ENCODE measurements around the gene SMARCD3.

SMARCD3 gene

GRCh38 chr7:151201344-151201743 lies 47.1 kb downstream of the SMARCD3 start:
- Histone ChIP-seq H3K27me3 (ENCODE audit: insufficient read depth, poor library complexity, severe bottlenecking) (peaks cover 7% of the 10 kb centered on the region), H3K27ac (replicated peaks) (no peak overlapping the region), H3K4me3 (replicated peaks; ENCODE audit: insufficient read depth, low read length) (no peak overlapping the region)
- no peak for TF ChIP-seq POLR2AphosphoS5 (IDR thresholded peaks at IDR 0.05; ENCODE audit: low read depth)
- no peak for TF ChIP-seq SPI1 (IDR thresholded peaks at IDR 0.05; ENCODE audit: borderline replicate concordance, low read depth)
- TF ChIP-seq, protein P1, sequence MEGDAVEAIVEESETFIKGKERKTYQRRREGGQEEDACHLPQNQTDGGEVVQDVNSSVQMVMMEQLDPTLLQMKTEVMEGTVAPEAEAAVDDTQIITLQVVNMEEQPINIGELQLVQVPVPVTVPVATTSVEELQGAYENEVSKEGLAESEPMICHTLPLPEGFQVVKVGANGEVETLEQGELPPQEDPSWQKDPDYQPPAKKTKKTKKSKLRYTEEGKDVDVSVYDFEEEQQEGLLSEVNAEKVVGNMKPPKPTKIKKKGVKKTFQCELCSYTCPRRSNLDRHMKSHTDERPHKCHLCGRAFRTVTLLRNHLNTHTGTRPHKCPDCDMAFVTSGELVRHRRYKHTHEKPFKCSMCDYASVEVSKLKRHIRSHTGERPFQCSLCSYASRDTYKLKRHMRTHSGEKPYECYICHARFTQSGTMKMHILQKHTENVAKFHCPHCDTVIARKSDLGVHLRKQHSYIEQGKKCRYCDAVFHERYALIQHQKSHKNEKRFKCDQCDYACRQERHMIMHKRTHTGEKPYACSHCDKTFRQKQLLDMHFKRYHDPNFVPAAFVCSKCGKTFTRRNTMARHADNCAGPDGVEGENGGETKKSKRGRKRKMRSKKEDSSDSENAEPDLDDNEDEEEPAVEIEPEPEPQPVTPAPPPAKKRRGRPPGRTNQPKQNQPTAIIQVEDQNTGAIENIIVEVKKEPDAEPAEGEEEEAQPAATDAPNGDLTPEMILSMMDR (IDR thresholded peaks at IDR 0.05; ENCODE audit: insufficient read depth, low read length): no peak
- TF ChIP-seq, protein P2, sequence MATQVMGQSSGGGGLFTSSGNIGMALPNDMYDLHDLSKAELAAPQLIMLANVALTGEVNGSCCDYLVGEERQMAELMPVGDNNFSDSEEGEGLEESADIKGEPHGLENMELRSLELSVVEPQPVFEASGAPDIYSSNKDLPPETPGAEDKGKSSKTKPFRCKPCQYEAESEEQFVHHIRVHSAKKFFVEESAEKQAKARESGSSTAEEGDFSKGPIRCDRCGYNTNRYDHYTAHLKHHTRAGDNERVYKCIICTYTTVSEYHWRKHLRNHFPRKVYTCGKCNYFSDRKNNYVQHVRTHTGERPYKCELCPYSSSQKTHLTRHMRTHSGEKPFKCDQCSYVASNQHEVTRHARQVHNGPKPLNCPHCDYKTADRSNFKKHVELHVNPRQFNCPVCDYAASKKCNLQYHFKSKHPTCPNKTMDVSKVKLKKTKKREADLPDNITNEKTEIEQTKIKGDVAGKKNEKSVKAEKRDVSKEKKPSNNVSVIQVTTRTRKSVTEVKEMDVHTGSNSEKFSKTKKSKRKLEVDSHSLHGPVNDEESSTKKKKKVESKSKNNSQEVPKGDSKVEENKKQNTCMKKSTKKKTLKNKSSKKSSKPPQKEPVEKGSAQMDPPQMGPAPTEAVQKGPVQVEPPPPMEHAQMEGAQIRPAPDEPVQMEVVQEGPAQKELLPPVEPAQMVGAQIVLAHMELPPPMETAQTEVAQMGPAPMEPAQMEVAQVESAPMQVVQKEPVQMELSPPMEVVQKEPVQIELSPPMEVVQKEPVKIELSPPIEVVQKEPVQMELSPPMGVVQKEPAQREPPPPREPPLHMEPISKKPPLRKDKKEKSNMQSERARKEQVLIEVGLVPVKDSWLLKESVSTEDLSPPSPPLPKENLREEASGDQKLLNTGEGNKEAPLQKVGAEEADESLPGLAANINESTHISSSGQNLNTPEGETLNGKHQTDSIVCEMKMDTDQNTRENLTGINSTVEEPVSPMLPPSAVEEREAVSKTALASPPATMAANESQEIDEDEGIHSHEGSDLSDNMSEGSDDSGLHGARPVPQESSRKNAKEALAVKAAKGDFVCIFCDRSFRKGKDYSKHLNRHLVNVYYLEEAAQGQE (IDR thresholded peaks at IDR 0.05; ENCODE audit: insufficient replicate concordance, low read depth): no peak
- no peak for TF ChIP-seq GABPA (IDR thresholded peaks at IDR 0.05; ENCODE audit: low read depth)
- no peak for DNase-seq (ENCODE audit: low read depth in 1 of 2, low spot score in 1 of 2)

- H3K27me3 ChIP-seq (ENCODE audit: insufficient read depth, poor library complexity, severe bottlenecking): peaks cover 16% of the 10 kb centered on the region
- H3K27ac ChIP-seq (replicated peaks): no peak overlapping the region
- DNase-seq (ENCODE audit: low read depth in 1 of 2, low spot score in 1 of 2): no peak
- TF ChIP-seq GABPA (IDR thresholded peaks at IDR 0.05; ENCODE audit: low read depth): no peak
- TF ChIP-seq SPI1 (IDR thresholded peaks at IDR 0.05; ENCODE audit: borderline replicate concordance, low read depth): no peak
- TF ChIP-seq, protein P1 (IDR thresholded peaks at IDR 0.05; ENCODE audit: insufficient read depth, low read length): no peak
- TF ChIP-seq, protein P2 (IDR thresholded peaks at IDR 0.05; ENCODE audit: insufficient replicate concordance, low read depth): no peak
- TF ChIP-seq POLR2AphosphoS5 (IDR thresholded peaks at IDR 0.05; ENCODE audit: low read depth): no peak
- no peak overlapping the region for H3K4me3 ChIP-seq (replicated peaks; ENCODE audit: insufficient read depth, low read length)
Measured at GRCh38 chr7:151198945-151199848, 49.3 kb downstream of the SMARCD3 start.

DNA sequence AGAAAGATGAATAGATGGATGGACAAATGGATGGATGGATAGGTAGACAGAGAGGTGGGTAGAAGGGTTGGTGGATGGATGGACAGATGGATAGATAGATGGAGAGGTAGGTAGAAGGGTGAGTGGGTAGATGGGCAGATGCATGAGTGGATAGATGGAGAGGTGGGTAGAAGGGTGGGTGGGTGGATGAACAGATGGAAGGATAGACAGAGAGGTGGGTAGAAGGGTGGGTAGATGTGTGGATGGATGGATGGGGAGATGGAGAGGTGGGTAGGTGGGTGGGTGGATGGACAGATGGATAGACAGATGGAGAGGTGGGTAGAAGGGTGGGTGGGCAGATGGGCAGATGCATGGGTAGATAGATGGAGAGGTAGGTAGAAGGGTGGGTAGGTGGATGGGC lies 50.6 kb downstream of the SMARCD3 start:
- no peak overlapping the region for H3K27ac ChIP-seq (replicated peaks)
- no peak for DNase-seq (ENCODE audit: low read depth in 1 of 2, low spot score in 1 of 2)
- TF ChIP-seq, protein P2 (IDR thresholded peaks at IDR 0.05; ENCODE audit: insufficient replicate concordance, low read depth): no peak
- TF ChIP-seq POLR2AphosphoS5 (IDR thresholded peaks at IDR 0.05; ENCODE audit: low read depth) (no peak), SPI1 (IDR thresholded peaks at IDR 0.05; ENCODE audit: borderline replicate concordance, low read depth) (no peak), GABPA (IDR thresholded peaks at IDR 0.05; ENCODE audit: low read depth) (no peak)
- TF ChIP-seq, protein P1 (IDR thresholded peaks at IDR 0.05; ENCODE audit: insufficient read depth, low read length): no peak
- H3K27me3 ChIP-seq (ENCODE audit: insufficient read depth, poor library complexity, severe bottlenecking): peaks cover 13% of the 10 kb centered on the region
- no peak overlapping the region for H3K4me3 ChIP-seq (replicated peaks; ENCODE audit: insufficient read depth, low read length)
